ENCODE data around the gene ACTL6A. TPM values are rescaled to one million over a fixed set of nuclear protein-coding genes. Genes with fewer than 3 reads are reported as not detected.

ACTL6A gene
- polyA plus RNA-seq, 1 donor: 131 TPM

DNA sequence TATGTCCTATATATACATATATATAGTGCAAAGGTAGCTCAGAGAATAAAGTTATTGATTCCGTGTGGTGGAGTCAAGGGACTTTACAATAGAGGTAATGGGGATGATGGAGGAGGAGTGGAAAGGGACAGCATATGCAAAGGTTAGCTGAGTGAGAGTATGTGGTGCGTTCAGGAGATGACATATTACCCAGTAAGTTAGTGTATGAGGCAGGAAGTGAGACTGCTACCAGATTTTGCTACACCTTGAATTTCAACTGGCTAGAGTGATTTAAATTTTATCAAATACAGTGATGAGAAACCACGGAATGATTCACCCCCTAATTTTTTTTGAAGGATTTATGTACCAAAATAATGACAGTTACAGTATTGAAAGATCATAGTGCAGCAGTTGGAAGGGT lies 2.8 kb downstream of the ACTL6A start:
- no peak for DNase-seq

GRCh38 chr3:179580992-179581391 lies 18.3 kb downstream of the ACTL6A start:
- DNase-seq: no peak

DNA sequence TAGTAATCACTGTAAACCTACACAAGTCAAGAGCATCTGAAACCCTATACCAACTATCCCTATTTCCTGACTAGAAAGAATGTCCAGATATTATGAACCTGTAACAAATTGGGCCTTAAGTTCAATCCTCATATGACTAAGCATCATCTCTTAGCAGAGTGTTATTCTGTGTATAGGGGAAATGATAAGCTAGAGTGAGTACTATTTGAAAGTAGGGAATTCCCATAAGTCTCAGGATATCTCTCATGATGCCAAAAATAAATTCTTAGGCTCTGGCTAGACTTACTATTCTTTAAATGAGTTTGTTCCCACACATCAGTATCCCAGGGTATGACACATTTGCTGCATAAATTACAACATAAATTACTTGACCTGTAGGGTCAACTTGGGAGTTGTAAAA lies 26.4 kb downstream of the ACTL6A start:
- no peak for DNase-seq

- DNase-seq: no peak
These were observed 27.9 kb downstream of the ACTL6A start for GRCh38 chr3:179590669-179591068.

- DNase-seq: no peak
These were observed 28.6 kb downstream of the ACTL6A start for GRCh38 chr3:179591313-179591712.

- no peak for DNase-seq
These were observed 36.8 kb downstream of the ACTL6A start for GRCh38 chr3:179599531-179599930.

- no peak for DNase-seq
These were observed 40.6 kb downstream of the ACTL6A start for GRCh38 chr3:179603321-179603720.

DNA sequence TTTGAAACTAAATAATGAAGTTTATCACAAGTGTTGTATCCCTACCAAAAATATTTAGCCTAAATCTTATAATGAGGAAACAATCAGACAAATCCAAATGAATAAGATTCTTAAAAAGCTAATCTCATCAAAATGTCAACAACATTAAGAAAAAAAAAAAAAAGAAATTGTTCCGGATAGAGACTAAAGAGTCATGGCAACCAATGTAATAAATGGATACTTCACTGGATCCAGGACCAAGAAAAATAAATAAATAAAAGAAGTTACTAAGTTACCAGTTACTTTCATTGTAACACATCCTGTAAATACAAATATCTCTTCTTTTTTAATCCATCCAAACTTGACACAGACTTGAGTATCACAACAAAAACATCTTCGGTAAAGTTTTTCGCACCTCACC lies 41.1 kb downstream of the ACTL6A start:
- DNase-seq: no peak

- peak; percentile 97 for DNase-seq
These were observed 41.8 kb downstream of the ACTL6A start, which contains the start of the genes MRPL47 and NDUFB5 for GRCh38 chr3:179604321-179605078. TSS of gene MRPL47 (minus strand) at chr3:179604638. CDS start at chr3:179604624, 14 bp downstream. TSS of gene NDUFB5 (plus strand) at chr3:179604794. CDS start at chr3:179604816, 22 bp downstream.

DNA sequence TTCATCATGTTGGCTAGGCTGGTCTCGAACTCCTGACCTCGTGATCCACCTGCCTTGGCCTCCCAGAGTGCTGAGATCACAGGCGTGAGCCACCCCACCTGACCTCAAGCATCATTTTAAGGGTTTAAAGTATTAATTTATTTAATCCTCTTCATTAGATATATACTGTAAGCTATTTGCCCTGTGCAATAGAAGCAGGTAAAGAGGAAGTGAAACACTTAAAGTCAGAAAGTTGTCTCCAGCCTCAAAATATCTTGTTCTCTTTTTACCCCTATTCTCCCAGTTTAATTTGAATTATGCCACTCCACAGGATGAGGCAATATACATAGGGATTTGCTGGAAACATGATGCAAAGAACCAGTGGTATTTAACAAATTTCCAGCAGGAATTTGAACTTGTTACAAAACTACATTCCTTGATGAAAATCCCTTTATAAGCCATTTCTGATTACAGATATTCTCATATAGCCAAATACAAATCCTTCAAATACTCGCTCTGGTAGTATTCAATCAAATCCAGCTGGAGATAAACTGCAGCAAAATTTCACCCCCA lies 43.9 kb downstream of the ACTL6A start:
- DNase-seq: no peak

DNA sequence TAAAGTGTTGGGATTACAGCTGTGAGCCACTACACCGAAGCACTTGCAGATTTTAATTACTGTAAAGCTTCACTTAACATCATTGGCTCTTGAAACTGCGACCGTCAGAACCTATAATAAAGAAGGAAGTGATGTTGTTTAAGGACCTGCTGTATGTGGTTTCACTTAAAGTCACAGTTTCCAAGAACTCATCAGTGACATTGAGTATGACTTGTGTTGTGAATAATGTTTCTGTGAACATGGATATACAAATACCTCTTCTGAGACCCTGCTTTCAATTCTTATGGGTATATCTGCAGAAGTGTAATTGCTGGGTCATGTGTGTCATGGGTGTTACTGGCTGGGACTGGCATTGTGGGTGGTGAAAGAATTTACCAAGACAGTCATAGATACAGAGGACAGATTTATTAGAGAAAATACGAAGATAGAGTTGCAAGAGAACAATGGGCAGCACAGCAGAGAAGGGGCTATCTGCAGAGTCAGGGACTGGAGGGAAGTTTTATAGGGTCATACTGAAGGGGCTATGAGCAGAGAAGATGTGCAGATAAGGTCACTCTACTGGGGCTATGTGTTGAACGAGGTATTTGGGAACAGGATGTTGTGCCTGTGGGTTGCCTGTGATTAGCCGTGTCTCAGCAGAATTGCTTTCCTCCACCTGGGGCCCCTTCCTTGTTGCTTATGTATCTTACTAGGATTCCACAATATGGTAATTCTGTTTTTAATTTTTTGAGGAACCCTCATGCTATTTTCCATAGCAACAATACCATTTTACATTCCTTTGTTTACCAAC lies 46.4 kb downstream of the ACTL6A start:
- DNase-seq: no peak

- DNase-seq: no peak
These were observed 47.3 kb downstream of the ACTL6A start for GRCh38 chr3:179610066-179610465.

- DNase-seq: no peak
These were observed 51.1 kb downstream of the ACTL6A start for GRCh38 chr3:179613807-179614206.

GRCh38 chr3:179615458-179616173 lies 52.9 kb downstream of the ACTL6A start:
- DNase-seq: no peak

DNA sequence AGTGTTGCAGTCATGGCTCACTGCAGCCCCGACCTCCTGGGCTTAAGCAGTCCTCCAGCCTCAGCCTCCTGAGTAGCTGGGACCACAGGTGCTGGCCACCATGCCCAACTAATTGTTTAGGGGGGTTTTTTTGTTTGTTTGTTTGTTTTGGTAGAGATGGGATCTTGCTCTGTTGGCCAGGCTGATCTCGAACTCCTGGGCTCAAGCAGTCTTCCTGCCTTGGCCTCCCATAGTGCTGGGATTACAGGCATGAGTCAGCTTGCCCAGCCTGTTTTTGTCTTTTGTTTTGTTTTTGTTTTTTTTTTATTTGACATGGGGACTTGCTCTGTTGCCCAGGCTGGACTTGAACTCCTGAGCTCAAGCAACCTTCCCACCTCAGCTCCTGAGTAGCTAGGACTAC lies 59.3 kb downstream of the ACTL6A start:
- DNase-seq: no peak

GRCh38 chr3:179624451-179624850 lies 61.7 kb downstream of the ACTL6A start:
- DNase-seq: no peak

- no peak for DNase-seq
These were observed 68.2 kb downstream of the ACTL6A start for GRCh38 chr3:179630753-179631451.
